Iris pigment epithelial cell (primary cell): Measurements from ENCODE around the gene PNPO.

Experiments
- DNase-seq: peaks from one replicate; pipeline ENCODE4 v3.0.0-alpha.2; 2011; ENCODE audit warnings: low read depth

PNPO gene

GRCh38 chr17:47949946-47950345 is 8.6 kb downstream of the PNPO start:
- no peak for DNase-seq

- no peak for DNase-seq
Observed at GRCh38 chr17:47950448-47950847, 9.1 kb downstream of the PNPO start.

GRCh38 chr17:47952171-47953021 is 11.0 kb downstream of the PNPO start:
- no peak for DNase-seq

GRCh38 chr17:47953909-47954308 is 12.5 kb downstream of the PNPO start:
- no peak for DNase-seq

- DNase-seq, result no peak
Observed at GRCh38 chr17:47955497-47956461, 14.4 kb downstream of the PNPO start.

GRCh38 chr17:47956791-47957590 is 15.6 kb downstream of the PNPO start:
- DNase-seq, result no peak

- DNase-seq, result no peak
Observed at GRCh38 chr17:47957591-47958490, 16.5 kb downstream of the PNPO start, which contains the start of gene PRR15L. TSS of gene PRR15L (minus strand) at chr17:47957883. CDS start at chr17:47953234, 4,649 bp downstream.

- DNase-seq, result no peak
Observed at GRCh38 chr17:47959825-47960655, 18.7 kb downstream of the PNPO start.

GRCh38 chr17:47961406-47961805 is 20.0 kb downstream of the PNPO start:
- DNase-seq, result no peak

GRCh38 chr17:47962901-47963300 is 21.5 kb downstream of the PNPO start:
- DNase-seq, result no peak

GRCh38 chr17:47964856-47965255 is 23.5 kb downstream of the PNPO start:
- no peak for DNase-seq

GRCh38 chr17:47966079-47966519 is 24.7 kb downstream of the PNPO start:
- no peak for DNase-seq

GRCh38 chr17:47967607-47968252 is 26.4 kb downstream of the PNPO start:
- DNase-seq, result peak; percentile 79

- no peak for DNase-seq
Observed at GRCh38 chr17:47968836-47969235, 27.5 kb downstream of the PNPO start.

GRCh38 chr17:47969930-47970724 is 28.8 kb downstream of the PNPO start:
- no peak for DNase-seq

- peak; percentile 99 for DNase-seq
Observed at GRCh38 chr17:47970725-47971499, 29.5 kb downstream of the PNPO start, which contains the start of gene CDK5RAP3. TSS of gene CDK5RAP3 (plus strand) at chr17:47971113. CDS start at chr17:47971147, 34 bp downstream.

- no peak for DNase-seq
Observed at GRCh38 chr17:47973541-47973940, 32.2 kb downstream of the PNPO start.
